Stimulated activated CD8-positive, alpha-beta memory T cell treated with anti-CD3 and anti-CD28 coated beads, Interleukin-12 subunit alpha, Interleukin-12 subunit beta, amount 100 ng/mL, for 24 hours (primary cell): ENCODE results near the gene LYPD3.

ENCODE experiments used
- DNase-seq: peaks from one replicate; pipeline ENCODE4 v3.0.0-alpha.2; 2020; ENCODE audit errors: extremely low read depth

The LYPD3 gene

GRCh38 chr19:43433358-43433673, 32.1 kb downstream of the LYPD3 start:
- no peak for DNase-seq

DNA sequence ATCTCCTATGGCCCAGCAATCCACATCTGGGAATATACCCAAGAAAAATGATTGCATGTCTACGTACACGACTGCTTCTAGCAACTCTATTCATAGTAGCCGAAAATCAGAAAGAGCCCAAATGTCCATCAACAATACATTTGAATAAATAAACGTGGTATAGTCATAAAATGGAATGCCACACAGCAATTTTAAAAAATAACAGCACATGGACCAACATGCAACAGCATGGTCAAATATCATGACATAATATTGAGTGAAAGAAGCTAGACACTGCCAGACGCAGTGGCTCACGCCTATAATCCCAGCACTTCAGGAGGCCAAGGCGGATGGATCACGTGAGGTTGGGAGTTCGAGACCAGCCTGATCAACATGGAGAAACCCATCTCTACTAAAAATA, 34.4 kb downstream of the LYPD3 start:
- DNase-seq = no peak

DNA sequence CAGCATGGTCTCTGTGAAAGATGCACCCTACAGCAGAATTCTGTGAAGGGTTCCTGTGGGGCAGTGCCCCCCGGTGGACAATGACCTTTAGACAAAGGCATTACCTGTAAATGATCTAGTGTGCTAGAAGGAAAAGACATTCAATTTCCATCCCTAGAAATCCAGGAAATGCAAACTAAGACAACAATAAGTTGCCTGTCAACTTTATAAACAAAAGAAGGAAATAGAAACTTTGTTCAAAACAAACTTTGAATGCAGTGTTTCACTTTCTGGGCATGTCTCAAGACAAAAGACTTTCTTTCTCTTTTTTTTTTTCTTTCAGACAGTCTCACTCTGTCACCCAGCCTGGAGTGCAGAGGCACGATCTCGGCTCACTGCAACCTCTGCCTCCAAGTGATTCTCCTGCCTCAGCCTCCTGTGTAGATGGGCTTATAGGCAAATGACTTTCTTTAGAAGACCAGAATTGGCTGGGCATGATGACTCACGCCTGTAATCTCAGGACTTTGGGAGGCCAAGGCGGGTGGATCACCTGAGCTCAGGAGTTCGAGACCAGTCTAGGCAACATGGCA, 35.2 kb downstream of the LYPD3 start:
- no peak for DNase-seq

- DNase-seq = no peak
These were observed 36.0 kb downstream of the LYPD3 start for GRCh38 chr19:43429395-43429794.

DNA sequence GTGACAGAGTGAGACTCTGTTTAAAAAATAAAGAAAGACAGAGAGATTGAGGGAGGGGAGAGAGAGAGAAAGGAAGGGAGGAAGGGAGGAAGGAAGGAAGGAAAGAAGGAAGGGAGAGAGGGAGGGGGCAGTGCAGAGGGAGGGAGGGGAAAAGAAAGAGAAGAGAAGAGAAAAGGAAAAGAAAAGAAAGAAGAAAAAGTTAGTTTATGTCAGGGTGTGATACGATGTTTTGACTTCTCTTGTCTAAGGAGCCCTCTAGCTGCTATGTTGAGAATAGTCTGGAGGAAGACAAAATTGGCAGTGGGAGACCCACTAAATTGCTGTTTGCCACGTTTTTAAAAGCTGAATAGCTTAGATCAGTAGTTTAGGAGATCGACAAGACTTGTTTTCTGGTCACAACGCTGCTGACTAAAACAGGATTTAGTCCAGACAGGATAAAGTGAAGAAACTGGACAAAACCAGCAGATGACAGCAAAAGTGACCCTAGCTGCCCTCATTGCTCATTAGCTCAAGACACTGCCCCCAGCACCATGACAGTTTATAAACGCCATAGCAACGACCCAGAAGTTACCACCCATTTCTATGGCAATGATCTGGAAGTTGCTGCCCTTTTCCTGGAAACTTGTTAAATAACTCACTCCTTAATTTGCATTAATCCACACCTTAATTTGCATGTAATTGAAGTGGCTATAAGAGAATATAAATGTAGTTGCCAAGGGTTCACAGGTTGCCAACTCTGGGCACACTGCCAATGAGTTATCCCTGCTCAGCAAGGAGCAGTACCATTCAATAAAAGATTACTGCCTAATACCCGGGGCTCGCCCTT, 39.6 kb downstream of the LYPD3 start:
- no peak for DNase-seq

DNA sequence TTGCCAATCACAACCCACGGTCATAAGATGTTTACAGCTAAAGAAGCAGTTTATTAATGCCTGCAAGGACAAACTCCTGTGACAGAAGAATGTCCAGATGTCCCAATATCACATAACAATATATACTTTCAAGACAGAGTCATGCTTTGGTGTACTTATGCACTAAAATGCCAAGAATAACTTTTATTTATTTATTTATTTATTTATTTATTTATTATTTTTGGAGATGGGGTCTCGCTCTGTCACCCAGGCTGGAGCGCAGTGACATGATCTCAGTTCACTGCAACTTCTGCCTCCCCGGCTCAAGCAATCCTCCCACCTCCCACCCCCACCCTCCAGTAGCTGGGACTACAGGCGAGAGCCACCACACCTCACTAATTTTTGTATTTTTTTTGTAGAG, 41.6 kb downstream of the LYPD3 start:
- DNase-seq = no peak

DNA sequence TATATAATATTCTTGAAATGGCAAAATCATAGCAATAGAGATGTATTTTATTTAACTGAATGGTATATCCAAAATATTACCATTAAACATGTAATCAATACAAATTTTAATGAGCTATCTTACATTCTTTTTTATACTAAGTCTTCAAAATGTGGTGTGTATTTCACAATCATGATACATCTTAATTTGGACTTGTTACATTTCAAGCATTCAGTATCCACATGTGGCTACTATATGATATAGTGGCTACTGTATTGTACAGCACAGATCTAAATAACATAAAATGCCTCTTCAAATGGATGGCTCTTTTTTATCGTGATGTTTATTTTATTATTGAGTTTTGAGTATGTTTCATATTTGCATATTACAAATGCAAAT, 42.7 kb downstream of the LYPD3 start:
- no peak for DNase-seq

GRCh38 chr19:43422000-43422688, 43.3 kb downstream of the LYPD3 start:
- DNase-seq = no peak

DNA sequence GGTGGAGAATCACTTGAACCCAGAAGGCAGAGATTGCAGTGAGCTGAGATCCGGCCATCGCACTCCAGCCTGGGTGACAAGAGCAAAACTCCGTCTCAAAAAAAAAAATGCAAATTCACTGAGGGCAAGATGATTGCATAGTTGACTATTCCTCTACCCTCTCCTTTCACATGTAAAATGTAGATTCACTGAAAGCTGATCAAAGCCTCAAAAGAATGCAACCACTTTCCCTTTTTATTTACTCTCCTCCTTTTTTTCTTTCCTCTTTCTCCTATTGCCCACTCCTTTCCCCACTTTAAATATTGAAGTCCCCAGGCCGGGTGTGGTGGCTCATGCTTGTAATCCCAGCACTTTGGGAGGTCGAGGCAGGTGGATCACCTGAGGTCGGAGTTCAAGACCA, 44.5 kb downstream of the LYPD3 start:
- no peak for DNase-seq

- DNase-seq = no peak
These were observed 48.3 kb downstream of the LYPD3 start for GRCh38 chr19:43416951-43417623.

DNA sequence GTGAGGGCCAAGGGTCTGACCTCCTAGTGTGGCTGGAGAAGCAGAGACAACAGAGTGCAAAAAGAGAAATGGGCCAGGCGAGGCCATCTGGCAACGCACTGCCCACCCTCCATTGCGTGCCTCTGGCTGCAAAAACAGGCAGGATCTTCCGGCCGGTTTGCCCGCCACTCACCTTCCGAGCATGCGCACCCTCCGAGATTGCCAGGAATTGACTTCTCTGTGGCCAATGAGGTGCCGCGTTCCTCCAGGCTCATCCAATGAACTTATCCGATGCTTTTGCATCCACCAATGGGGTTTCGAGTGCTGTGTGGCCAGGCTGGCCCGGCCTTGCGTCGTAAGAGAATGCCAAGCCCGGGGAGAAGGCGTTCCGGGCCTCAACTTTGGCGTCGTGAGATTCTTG, 50.9 kb downstream of the LYPD3 start, which contains the start of gene TEX101:
TEX101 (plus strand) TSS at position 337 of the 400 bp plus-strand sequence. CDS start 1,030 bp downstream, outside the sequence.
- no peak for DNase-seq

- no peak for DNase-seq
These were observed 53.0 kb downstream of the LYPD3 start for GRCh38 chr19:43412441-43412840.
